K562 (cell line): ENCODE data around the gene ZMYM2.

ENCODE experiments used
- CREB1 ChIP-seq, 2 experiments: sonication (generic) in 1 of 2; formaldehyde crosslinking in 1 of 2; IDR thresholded peaks; 2 replicates each; pipeline versions ENCODE4 v1.6.1 to v1.8.0; 2012 to 2022; ENCODE audit warnings: inconsistent platforms in 1 of 2, mild to moderate bottlenecking in 1 of 2, missing genetic modification reagents in 1 of 2, moderate library complexity in 1 of 2
- GABPA ChIP-seq: fragments of 200-800 bp; sonication (Bioruptor generic); conservative IDR thresholded peaks from 2 replicates; pipeline ENCODE4 v1.6.1; 2016; ENCODE audit warnings: low read depth, missing genetic modification characterization, missing compliant biosample characterization
- GABPB1 ChIP-seq: sonication (generic); formaldehyde crosslinking; IDR thresholded peaks from 2 replicates; pipeline ENCODE4 v1.8.0; 2022; ENCODE audit warnings: mild to moderate bottlenecking, missing genetic modification reagents
- KAT7 ChIP-seq: sonication (generic); formaldehyde crosslinking; IDR thresholded peaks from 2 replicates; pipeline ENCODE4 v1.8.0; 2022; ENCODE audit warnings: missing genetic modification reagents, mild to moderate bottlenecking, borderline replicate concordance
- MEF2D ChIP-seq: conservative IDR thresholded peaks from 2 replicates; pipeline ENCODE4 v1.6.1; 2016; ENCODE audit warnings: low read depth, missing genetic modification characterization, missing compliant biosample characterization
- POLR2A ChIP-seq: fragments of 450-650 bp; conservative IDR thresholded peaks from 2 replicates; pipeline ENCODE4 v1.6.1; 2016
- SRF ChIP-seq, 2 experiments: fragments of 250-450, 450-650 bp in 1 of 2; sonication (Bioruptor Pico) in 1 of 2; sonication (generic) in 1 of 2; formaldehyde crosslinking; IDR thresholded peaks; 2 replicates each; pipeline versions ENCODE4 v1.5.0 to v1.5.1; 2020 to 2022; ENCODE audit warnings: mild to moderate bottlenecking in 1 of 2, missing genetic modification reagents in 1 of 2
- ZFP30 ChIP-seq: fragments of 250-450 bp; sonication (Bioruptor Pico); IDR thresholded peaks from 2 replicates; pipeline ENCODE4 v1.8.0; 2022; ENCODE audit warnings: moderate library complexity, mild to moderate bottlenecking, inconsistent platforms, borderline replicate concordance
- ZNF165 ChIP-seq: fragments of 250-450 bp; sonication (Bioruptor Pico); IDR thresholded peaks from 2 replicates; pipeline ENCODE4 v1.4.0; 2020; ENCODE audit warnings: borderline replicate concordance
- TF ChIP-seq, protein P1 (sequence below), 3 experiments: IDR thresholded peaks in 2 of 3; conservative IDR thresholded peaks in 1 of 3; 2 replicates each; pipeline ENCODE4 v1.5.1; 2011 to 2012; ENCODE audit warnings: low read length in 3 of 3, mild to moderate bottlenecking in 3 of 3, control low read depth in 2 of 3, improper control_type of control experiment in 1 of 3, inconsistent platforms in 1 of 3, low read depth in 1 of 3, mixed read lengths in 1 of 3, moderate library complexity in 1 of 3; ENCODE audit not compliant: insufficient read depth in 2 of 3

DNA sequence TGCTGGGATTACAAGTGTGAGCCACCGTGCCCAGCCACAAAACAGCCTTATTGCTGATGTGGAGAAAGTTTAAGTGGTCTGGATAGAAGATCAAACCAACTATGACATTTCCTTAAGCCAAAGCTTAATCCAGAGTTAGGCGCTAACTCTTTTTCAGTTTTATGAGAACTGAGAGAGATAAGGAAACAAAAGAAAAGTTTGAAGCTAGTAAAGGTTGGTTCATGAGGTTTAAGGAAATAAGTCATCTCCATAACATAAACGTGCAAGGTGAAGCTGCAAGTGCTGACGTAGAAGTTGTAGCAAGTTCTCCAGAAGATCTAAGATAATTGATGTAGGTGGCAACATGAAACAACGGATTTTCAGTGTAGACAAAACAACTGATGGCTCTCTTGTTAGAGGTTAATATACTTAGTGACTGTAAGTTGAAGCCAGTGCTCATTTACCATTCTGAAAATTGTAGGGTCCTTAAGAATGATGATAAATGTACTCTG, 41.6 kb downstream of the ZMYM2 start:
- TF ChIP-seq SRF (CRISPR knock-in tag; IDR thresholded peaks at IDR 0.05) (no peak), ZNF165 (CRISPR knock-in tag) (no peak), POLR2A (no peak), ZFP30 (CRISPR knock-in tag) (no peak), MEF2D (tag) (no peak), KAT7 (CRISPR knock-in tag) (no peak), GABPB1 (CRISPR knock-in tag) (no peak), GABPA (tag) (no peak), CREB1 (IDR thresholded peaks at IDR 0.05) (no peak), CREB1 (CRISPR knock-in tag; IDR thresholded peaks at IDR 0.05) (no peak)
- TF ChIP-seq, protein P1, sequence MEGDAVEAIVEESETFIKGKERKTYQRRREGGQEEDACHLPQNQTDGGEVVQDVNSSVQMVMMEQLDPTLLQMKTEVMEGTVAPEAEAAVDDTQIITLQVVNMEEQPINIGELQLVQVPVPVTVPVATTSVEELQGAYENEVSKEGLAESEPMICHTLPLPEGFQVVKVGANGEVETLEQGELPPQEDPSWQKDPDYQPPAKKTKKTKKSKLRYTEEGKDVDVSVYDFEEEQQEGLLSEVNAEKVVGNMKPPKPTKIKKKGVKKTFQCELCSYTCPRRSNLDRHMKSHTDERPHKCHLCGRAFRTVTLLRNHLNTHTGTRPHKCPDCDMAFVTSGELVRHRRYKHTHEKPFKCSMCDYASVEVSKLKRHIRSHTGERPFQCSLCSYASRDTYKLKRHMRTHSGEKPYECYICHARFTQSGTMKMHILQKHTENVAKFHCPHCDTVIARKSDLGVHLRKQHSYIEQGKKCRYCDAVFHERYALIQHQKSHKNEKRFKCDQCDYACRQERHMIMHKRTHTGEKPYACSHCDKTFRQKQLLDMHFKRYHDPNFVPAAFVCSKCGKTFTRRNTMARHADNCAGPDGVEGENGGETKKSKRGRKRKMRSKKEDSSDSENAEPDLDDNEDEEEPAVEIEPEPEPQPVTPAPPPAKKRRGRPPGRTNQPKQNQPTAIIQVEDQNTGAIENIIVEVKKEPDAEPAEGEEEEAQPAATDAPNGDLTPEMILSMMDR (IDR thresholded peaks at IDR 0.05 in 2 of 3, conservative IDR thresholded peaks at IDR 0.05 in 1 of 3; ENCODE audit: insufficient read depth in 2 of 3, low read depth in 1 of 3, low read length in 3 of 3), result no peak
